Activated T-helper 1 cell treated with Interleukin-2 at 50 U/mL for 16 hours (primary cell): ENCODE measurements around the gene RBFA.

Source experiments
- DNase-seq: peaks from one replicate; pipeline ENCODE4 v3.0.0-alpha.2; 2020; ENCODE audit warnings: low read depth

RBFA gene

DNA sequence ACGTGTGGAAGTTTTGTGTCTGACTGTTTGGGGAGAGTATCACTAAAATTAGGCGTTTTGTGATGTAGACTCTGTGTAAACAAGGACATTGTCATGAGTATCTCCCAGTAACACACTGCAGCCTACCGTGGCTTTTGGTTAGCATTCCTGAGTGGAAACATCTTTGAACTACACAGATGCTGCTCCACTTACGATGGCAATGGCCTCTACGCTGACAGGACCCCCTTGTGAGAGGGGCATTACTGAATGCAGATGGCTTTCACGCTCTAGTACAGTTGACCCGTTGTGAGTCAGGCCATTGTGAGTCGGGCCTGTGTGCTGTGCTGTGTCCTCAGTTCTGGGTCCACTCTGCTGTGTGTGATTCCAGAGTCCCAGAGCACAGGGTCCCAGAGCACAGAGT, 40.5 kb downstream of the RBFA start:
- DNase-seq = no peak

DNA sequence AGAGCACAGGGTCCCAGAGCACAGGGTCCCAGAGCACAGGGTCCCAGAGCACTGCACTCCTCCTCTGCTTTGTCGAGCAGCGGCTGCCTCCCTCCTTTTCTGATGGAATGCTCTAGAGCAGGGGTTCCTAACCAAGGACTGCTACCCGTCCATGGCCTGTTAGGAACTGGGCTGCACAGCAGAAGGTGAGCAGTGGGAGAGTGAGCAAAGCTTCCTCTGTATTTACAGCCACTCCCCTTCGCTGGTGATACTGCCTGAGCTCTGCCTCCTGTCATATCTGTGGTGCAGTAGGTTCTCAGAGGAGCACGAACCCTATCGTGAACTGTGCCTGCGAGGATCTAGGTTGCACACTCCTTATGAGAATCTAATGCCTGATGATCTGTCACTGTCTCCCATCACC, 41.7 kb downstream of the RBFA start:
- DNase-seq = no peak

DNA sequence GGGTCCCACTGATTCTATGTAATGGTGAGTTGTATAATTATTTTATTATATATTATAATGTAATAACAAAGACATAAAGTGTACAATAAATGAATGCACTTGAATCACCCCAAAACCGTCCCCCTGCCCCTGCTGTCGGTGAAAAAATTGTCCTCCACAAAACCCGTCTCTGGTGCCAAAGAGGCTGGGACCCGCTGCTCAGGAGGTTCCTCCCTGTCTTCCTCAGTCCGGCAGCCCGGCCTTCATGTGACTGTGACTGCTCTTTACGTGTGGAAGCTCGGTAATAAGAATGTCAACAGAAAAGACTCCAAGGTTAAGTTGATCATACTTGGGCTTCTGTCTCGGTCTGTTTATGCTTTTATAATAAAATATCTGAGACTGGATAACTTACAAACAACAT, 42.1 kb downstream of the RBFA start:
- no peak for DNase-seq

DNA sequence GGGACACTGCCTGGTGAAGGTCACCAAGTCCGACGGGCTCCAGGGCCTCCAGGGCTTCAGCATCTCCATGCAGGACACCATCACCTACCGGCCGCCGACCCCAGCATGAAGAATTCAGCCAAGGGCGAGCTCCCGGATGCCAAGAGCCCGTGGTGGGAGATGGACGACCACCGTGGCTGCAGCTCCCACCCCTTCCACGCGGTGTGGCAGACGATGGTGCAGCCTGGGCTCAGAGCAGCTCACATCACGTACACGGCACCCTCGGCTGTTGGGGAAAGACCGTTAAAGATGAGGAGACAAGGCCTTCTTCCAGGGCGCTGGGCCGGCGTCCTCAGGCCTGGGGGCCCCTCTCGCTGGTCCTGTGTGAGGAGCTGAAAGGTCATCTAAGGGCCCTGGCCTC, 43.6 kb downstream of the RBFA start:
- DNase-seq = no peak
